ENCODE results near the gene ELMO2.
A peak's percentile ranks its signal among the peaks of the same experiment; 100 is the strongest.
"Not testable (repeated sequence)": the region's sequence is repeated elsewhere in the genome, so short reads cannot be mapped to it uniquely, and the experiment has no call there.

ELMO2 gene

DNA sequence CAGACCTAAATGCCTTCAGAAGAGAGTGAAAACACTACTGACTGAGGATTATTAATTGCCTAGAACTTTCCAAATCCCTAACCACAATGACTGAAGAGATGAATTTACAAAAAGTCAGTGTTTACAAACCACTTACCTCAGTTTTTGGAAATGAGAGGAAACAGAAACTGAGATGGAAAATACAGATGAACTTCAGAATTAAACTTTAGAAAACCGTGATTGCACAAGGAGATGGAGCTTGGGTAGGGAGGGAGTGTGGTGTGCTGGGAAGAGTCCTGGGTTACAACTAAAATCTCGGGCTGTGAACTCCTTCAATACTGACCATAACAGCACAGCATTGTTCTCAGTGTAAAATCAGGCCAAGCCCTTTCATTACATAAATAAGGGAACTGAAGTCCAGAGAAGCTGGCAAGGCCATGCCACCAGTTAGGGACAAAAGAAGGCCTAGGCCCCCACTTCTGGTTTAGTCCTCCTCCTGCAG lies 4.0 kb downstream of the ELMO2 start:
- DNase-seq (ENCODE audit: low read depth), result peak; percentile 81

DNA sequence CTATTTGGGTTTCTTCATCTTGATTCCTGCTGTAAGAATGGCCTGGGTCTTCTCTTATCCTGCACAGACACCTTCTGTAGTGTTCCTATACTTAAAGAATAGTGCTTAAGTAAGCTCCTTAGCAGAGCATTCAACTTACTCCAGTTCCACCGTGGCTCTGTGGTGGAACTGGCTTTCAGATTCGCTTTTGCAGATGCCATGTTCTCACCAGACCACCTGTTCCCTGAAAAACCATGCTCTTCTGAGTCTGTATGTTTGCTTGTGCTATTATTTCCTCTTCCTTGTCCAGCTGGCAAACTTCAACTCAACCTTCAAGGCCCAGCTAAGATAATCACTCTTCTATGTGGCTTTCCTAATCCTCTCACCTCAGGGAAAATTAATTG lies 4.9 kb downstream of the ELMO2 start:
- peak; percentile 15 for DNase-seq (ENCODE audit: low read depth)

DNA sequence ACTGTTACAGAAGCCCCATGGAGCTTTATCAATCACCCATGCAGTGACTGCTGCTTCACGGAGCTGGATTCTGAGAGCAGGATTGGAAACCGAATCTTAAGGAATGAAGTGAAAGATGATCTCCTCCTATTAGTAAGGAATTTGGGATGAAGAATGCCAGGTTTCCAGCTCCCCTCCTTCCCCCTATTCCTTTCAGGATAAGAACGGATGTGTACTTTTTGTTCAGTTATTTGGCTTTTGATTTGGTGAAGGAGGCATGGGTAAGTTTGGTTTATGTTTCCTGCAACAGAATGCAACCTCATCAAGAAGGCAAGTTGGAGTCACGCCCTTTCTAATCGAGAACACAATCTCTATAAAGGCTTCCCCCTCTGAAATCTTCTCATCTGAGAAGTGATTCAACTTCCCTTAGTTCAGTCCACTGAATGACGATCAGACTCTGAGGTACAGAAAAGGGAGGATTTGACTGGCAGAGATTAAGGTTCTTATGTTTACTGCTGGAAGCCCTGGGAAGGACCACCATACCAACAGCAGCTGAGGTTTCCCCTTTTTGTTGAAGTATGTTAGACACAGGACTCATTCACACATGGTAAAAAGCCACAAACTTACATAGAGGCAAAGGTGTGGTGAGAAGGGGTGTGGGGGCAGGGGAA lies 5.5 kb downstream of the ELMO2 start:
- peak; percentile 69 for DNase-seq (ENCODE audit: low read depth)

DNA sequence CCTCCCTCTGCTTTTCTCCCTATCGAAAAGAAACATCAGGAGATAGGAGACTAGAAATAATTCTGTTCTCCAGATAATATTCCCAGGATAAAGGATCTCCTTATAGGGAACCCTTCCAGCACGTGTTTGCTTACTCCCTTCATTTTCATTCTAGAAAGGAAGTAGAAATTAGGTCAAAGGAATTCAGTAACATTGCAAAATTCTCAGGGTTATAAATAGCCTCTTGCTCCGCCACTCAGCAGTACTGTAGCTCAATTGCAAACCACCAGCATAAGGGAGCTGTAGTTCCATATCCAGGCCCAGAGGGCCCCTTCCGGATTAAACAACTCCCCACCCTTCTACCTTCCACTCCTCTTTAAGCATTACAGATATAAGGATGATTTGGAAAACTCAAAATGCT lies 6.2 kb downstream of the ELMO2 start:
- DNase-seq (ENCODE audit: low read depth), result peak; percentile 86

DNA sequence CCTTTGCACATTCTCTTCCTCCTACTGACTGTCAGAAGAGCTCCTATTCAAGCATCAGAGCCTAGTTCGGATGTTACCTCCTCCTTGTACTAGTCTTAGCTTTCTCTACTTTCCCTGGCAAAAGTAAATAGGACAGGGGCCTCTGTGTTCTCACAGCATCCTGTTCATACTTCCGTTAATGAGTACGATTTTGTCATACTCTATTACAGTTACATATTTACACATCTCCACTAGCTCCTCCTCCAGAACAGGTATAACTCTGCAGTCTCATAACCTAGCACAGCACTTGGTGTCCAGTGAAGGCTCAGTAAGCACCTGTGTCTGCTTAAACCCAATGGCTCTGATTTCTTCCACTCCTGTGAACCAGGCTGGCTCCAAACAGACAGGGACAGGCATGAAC lies 7.0 kb downstream of the ELMO2 start:
- DNase-seq (ENCODE audit: low read depth), result no peak

DNA sequence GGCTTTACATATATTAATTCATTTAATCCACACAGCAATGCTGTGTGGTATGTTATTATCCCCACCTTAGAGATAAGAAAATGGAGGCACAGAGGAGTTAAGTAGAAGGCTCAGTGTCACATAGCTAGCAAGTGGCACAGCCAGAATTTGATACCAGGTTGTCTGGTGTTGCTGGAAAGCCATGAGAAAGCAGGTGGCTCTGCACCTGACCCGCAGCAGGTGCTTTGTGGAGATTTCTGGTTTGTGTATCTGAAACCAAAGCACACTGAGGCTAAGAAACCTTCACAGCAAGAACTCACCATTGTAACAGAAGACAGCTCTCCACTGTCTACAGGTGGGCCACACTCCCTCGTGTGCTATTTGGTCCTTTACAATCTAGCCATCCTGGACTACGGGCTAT lies 7.5 kb downstream of the ELMO2 start:
- no peak for DNase-seq (ENCODE audit: low read depth)

DNA sequence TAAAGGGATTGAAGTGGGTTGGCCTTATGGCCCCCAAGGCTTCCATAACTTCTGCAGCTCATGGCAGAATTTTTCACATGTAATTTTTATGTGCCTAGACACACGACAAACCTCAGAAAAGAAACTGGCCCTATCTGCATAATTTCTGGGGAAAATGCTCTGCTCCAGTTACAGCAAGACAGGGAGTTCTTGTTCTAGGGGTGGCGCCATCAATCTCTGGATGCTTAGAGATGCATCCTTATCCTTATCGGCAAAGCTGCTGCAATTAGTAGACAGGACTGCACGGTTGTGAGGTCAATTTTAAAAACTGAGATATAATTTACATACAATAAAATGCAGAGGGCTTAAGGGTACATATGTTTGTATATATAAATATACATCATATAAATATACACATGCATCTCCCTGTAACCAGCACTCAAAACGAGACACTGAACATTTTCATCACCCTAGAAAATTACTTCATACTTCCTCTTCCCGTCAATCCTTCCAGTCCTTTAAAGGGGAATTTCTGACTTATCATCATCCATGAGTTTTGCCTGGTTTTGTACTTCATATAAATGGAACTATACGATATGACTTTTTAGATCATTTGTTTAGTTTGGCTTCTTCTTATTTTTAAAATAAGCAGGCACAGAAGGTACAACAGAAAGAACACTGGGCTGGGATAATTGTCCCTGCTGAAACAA lies 10.2 kb downstream of the ELMO2 start:
- DNase-seq (ENCODE audit: low read depth), result no peak

DNA sequence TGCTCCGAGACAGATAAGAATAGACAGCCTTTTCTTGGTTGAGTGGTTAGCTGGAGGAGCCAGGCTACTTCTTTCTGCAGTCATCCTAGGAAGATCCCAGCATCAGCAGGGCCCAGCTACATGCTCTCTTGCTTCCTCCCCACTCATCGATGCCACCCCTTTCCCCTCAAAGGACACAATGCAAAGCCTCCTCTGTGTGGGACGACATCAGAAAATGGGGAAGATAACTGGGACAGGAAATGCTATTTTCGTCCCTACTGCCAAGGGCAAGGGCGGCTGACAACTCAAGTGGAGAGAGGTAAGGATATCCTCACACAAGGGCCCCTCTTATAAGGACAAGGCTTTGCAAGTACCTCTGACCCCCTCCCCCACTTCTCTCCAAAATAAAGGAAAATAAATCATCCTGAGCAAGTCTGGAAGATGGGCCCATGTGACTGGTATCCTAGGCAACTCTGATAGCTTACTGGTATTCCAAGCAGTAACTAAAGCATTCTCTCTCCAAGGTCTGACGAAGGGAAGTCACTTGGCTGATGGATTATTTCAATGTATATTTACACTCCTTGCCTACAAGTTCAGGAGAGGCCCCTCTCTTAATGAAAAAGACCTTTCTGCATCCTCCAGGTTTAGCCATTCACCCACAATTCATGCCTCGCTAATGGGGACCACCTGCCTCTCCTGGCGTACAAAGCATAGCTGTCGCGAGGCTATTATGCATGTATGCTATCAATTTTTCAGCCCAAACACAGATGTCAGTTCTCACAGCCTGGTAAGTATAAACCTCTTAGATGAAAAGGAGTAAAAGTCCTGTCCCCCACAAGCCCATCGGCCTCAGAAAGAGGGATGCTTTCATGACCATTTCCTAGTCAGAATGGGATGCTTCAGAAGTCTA lies 11.3 kb downstream of the ELMO2 start:
- DNase-seq (ENCODE audit: low read depth), result no peak

DNA sequence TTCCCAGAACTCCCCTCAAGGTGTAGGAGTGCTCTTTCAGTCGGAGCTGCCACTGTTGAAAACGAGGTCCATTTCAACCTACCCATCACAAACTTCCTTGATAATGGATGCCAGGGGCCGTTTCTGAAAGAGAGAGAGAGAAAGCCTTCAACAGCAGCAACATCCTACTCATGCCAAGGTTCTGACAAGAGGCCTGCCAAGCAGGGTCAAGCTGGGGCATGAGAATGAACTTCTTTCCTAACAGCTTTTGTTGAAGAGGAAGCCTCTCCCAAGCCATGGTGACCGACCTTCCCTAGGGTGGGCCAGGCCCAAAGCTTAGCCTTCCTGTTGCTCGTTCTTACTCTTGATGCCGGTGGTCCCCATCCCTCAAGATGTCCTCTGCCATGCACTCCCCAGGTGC lies 12.4 kb downstream of the ELMO2 start:
- no peak for DNase-seq (ENCODE audit: low read depth)

DNA sequence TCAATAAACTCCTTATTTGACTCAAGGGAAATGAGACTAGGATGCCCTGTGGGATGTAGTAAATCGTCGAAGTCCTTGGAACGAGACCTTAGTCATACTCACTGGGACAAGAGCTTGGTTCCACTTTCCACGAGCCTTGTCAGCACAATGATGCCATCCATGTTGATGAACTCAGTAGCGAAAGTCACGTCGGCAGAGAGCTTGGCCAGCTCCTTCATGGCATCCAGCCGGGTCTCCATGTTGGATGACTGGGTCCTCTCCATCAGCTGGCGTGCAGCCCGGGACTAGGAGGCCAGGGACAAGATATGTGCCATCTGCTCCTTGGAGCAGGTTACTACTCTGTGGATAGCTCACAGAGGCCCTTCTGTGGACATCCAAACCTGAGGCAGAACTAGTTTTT lies 17.5 kb downstream of the ELMO2 start:
- DNase-seq (ENCODE audit: low read depth), result no peak

DNA sequence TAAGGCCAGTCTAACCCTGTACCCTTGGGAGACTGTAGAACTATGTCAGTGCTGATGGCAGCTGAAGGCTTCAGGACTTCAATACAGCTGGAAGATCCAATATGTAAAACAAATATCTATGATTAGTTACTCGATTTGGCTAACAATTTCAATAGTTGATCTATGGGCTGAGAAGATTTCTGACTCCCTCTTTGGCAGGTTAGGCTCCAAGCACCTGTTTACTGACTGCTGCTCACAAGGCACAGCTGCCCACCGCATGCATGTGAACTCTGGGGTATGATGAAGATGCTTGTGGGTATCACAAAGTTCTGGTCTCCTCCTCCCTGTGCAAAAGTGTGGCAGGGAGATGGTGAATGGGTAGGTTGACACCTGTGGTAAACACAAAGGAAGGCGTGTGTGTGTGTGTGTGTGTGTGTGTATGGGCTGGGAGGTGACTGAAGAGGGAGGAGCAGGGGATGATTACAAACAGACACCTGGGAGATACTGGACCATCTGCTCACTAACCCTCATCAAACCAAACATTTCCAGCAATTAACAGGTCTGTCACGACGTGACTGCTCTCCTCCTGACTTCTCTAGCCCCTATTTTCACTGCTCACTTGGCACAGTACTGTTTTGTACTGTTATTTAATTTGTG lies 18.1 kb downstream of the ELMO2 start:
- DNase-seq (ENCODE audit: low read depth), result no peak

DNA sequence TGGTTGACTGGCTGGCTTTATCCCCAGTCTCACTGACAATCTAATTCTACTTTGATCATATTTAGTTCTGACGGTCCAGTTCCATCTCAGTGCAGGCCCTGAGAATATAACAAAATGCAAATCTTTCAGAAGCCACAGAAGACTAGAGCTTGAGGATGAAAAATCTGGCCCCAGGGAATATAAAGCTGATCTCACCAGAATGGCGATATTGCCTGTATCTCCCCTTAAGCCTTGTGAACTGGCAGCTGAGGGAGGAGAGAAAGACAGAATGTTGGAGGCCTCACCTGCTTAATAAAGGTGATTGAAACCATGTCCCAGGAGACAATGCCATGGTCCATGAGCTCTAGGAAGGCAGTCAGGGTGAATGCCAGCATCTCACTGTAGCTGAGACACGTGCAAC lies 19.4 kb downstream of the ELMO2 start:
- DNase-seq (ENCODE audit: low read depth), result not testable (repeated sequence)

DNA sequence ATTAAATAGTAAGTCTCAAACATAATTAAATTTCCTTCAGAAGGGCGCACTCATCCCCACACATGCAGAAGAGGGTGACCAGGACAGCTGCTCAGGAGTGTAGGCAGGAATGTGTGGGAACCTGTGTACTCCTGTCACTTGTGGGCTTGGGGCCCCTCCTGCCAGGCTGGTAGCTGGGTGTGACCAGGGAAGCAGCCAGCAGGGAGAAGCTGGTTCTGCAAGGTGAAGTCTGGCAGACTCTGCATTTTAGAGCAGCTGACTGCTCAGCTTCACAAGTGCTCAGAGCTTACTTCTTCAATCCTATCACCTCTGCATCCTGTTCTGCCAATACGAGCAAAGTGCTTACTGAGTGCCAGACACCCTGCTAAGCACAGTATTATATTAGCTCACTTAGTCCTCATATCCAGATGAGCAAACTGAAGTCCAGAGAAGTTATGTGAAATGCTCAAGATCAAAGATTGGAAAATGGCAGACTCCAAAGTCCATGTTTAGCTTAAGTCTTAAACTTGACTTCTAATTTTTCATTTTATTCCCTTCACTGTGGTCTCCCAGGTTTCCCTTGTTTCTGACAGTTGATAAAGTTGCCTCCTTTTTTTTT lies 27.9 kb downstream of the ELMO2 start:
- DNase-seq (ENCODE audit: low read depth), result no peak

DNA sequence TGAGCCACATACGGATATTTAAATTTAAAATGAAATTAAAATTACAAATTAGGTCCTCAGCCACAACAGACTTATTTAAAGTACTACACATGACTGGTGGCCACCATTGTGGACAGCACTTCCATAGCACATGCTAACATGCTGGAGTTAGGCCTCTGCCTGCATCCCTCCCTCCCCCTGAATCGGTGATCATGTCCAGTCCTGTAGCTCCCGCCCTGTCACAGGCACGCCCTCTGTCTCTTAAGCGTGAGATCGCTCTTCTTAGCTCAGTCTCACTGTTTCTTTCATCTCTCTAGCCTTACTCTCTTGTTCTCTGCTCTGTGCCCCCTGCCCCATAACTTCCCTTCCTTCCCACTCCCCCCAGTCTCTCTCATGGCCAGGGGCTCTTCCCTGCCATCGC lies 28.9 kb downstream of the ELMO2 start:
- no peak for DNase-seq (ENCODE audit: low read depth)

DNA sequence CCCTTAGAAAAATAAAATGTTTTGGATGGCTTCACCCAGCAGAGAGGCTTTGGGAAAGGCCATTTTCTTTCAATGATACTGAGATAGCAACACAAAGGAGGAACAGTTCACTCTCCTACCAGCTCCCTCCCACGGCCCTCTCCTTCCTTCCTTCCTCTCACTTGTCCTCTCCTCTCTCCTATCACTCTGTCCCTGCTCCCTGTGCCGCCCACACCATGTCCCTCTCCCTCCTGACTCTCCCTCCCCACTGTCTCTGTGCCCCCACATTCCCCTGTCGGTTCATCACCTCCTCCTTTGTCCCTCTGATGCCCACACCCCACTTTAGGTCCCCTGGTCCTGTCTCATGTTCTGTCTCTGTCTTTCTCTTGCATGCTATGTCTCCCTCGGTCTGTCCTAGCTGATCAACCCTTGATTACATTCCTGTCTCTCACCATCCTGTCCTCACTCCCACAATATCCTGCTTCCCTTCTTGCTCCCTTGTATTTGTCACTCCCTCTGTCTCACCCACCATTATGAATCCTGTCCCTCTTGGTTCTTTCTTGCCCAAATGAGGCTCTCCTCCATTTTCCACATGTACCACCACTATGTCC lies 30.1 kb downstream of the ELMO2 start:
- no peak for DNase-seq (ENCODE audit: low read depth)

DNA sequence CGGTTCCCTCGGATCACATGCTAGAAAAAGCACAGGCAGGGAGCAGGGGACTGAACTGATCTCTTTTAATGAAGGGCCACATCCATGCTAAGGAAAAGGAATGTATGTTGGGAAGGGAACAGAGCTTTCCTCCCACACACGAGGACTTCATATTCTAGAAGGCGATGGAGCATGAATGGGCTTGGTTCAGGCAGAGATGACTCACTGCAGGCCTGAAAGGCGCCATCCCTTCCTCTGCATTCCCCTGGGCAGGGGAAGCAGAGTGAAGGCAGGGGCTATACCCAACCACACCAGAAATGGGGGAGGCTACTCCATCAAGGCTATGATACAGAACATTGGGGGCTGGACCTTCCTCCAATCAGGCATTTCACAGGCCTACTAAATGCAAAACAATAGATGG lies 30.6 kb downstream of the ELMO2 start:
- peak; percentile 38 for DNase-seq (ENCODE audit: low read depth)

DNA sequence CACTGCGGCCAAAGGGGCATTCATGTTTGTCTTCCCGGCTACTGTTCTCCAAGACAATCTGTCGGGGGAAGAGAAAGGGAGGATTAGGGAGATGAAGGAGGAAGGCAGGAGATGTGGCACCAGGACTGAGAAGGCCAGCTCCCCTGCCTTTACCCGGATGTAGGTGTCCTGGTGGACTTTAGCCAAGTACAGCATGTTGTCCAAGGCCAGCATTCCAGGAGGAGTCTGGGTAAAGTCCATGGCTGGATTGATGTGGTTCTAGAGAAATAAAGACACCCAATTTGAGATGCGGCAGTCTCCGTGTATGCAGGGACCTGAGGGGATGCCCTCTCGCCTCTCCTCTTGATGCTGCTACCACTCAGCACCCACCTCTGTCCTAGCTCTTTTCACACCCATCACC lies 32.0 kb downstream of the ELMO2 start:
- no peak for DNase-seq (ENCODE audit: low read depth)

DNA sequence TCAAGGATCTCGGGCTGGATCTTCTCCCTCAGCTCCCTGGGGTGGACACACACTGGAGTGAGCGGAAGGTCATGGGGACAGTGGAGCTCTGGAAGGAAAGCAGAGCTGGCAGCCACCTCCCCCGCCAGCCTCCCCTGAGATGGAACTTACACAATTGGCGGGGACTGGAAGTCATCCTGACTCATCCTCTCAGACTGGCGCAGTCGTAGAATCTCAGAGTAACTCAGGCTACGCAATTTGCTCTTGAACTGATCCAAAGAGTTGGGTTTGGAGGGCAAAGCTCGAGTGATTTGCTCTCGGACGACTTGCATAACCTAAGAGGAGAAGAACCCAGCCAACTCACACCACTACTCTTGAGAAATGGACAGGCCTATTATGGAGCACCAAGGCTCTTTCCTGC lies 34.8 kb downstream of the ELMO2 start:
- DNase-seq (ENCODE audit: low read depth), result peak; percentile 42

DNA sequence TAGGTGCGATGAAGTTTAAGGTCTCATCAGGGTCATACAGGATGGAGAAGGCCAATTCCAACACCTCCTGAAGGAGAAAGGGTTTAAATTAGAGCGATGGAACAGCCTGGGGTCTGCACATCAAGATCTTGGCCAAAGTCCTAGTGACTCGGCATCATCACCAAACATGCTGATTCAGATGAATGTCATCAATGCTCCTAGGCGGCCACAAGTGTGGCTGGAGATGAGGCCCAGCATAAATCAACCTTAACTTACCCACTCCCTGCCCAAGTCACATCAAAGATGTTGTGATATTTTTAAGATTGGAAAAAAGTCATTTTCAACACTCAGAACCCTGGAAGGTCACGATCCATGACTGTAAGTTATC lies 37.5 kb downstream of the ELMO2 start:
- DNase-seq (ENCODE audit: low read depth), result no peak

DNA sequence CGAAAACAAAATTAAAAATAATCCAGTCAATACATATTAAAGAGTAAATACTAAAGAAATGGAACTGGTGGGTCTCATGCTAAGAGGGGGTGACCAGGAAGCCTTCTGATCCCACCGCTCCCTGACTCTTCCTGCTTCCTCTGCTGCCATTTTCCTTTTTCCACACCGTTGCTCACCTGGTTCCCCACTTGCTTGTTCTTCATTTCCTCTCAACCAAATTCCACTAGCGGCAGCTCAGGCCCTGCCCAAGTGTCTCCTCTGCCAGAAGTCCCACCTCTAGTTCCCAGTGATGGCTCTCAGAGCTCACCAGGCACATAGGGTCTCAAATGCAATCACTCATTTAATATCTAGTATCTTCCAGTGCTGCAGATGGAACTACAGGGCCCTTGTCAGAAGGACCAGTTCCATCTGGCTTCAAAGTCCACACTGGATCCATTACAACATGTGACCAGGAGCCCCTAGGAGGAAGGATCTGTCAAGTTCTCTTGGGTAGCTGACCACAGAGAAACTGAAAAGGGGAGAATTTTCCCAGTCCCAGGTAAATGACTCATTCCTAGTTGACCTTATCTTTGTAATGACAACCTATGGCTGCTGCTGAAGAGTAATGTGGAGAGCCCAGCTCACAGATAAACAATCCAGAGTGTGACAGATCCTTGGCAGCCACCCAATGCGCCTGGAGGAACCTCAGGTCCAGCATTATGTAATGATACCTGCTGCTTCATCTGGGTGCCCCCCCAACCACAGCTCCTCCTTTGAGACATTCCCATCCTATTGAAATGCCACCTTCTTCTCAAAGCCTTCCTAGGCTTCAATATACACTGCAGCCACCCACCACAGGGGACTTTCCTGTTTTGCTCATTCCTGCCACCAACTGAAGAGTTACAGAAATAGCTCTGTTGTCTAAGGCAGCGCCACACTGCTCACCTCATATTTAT lies 38.2 kb downstream of the ELMO2 start:
- no peak for DNase-seq (ENCODE audit: low read depth)

DNA sequence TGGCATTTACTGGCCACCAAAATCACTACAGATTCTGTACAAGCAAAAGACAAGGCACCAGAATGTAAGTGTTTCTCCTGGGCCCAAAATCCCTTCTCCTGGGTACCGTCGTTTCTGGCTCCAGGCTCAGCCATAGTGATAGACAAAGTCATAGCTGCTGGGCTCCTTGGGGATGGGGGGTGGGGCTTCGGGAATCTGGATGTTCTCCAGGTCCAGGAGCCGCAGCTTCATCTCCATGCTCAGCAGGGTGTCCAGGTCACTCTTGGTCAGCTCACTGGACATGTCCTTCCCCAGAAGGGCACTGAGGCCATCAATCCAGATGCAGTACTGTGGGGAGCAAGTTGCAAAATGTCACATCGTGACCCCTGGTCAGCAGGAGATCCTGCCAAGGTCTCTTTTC lies 39.2 kb downstream of the ELMO2 start:
- no peak for DNase-seq (ENCODE audit: low read depth)
